Medulla oblongata (tissue), 1 donor: ENCODE measurements around the gene IFT25.
"Not testable (repeated sequence)": the region's sequence is repeated elsewhere in the genome, so short reads cannot be mapped to it uniquely, and the experiment has no call there.

Experiments used
- DNase-seq: peaks from one replicate; pipeline ENCODE4 v3.0.0-alpha.2; 2015; ENCODE audit errors: extremely low spot score

IFT25 gene

DNA sequence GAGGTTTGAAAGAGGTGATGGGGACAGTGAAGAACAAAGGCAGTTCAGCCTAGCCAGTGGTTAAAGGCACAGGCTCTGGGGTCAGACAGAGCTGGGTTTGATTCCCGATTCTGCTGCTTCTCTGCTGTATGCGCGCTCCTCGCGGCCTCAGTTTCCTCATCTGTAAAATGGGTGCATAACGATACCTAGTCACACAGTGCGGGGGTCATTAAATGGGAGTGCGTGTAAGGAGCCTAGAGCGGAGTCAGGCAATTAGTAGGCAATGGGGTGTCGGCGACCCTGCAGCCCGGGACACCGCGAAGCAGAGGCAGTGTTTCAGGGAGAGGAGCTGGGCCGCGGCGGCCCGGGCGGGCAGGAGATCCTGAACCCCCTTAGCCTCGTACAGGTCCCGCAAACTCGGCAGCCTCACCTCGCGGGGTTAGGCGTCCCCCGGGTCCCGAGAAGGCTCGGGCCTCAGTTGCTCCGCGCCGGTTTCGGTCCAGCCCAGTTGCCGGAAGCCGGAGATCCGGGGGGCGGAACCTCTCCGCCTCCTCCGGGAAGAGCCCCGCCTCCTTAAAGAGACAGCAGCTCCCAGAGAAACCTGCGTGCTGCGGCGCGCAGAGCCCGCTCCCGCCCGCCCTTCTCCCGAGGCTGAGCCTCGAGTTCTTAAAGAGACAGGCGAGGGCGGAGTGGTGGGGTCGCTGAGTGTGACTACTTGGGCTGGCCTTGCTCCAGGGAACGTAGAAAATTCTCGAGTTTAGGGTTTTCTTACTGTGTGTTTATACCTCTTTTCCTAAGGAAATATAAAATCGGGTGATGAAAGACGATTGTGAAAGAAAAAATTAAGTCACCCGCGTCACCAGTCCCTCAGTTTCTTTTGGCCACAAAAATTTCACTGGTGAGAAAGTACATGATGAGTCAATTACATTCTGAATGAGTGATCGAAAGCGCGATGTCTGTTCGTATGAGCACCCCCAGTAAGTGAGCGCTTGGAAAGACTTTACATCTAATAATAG, 55.9 kb downstream of the IFT25 start, which contains the start of gene YIPF1:
YIPF1 (minus strand) TSS at position 494 of the 995 bp plus-strand sequence. CDS start 860 bp downstream, outside the sequence.
- peak; percentile 96 for DNase-seq

DNA sequence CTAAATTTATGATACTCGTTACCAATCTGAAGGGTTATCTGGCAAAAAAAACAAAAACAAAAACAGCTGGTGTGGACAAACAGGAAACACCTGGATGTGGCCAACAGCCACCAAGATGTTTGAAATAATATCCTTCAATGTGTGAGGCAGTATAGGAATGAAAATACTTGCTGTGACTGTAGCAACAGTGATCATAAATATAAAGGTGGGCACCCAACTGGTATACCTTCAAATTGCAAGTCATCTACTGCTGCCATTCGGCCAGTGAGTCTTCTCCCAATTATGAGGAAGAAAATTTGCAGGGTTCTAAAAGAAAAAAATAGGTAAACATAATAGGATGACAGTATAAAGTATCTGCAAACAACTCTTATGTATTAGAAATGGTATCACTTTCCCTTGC, 56.8 kb downstream of the IFT25 start:
- DNase-seq = no peak

DNA sequence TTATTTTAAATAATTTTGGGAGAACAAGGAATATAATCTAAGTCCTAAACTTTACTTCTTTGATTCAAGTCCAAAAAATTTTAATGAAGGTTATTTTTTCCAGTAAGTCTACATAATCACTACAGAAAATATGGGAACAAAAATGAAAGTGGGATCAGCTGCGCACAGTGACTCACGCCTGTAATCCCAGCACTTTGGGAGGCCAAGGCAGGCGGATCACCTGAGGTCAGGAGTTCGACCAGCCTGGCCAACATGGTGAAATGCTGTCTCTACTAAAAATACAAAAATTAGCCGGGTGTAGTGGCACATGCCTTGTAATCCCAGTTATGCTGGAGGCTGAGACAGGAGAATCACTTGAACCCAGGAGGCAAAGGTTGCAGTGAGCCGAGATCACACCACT, 61.9 kb downstream of the IFT25 start:
- not testable (repeated sequence) for DNase-seq

DNA sequence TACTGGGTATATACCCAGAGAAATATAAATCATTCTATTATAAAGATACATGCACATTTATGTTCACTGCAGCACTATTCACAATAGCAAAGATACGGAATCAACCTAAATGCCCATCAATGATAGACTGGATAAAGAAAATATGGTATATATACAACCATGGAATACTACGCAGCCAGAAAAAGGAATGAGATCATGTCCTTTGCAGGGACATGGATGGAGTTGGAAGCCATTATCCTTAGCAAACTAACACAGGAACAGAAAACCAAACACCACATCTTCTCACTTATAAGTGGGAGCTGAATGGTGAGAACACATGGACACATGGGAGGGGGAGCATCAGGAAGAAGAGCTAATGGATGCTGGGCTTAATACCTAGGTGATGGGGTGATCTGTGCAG, 63.6 kb downstream of the IFT25 start:
- DNase-seq = not testable (repeated sequence)

DNA sequence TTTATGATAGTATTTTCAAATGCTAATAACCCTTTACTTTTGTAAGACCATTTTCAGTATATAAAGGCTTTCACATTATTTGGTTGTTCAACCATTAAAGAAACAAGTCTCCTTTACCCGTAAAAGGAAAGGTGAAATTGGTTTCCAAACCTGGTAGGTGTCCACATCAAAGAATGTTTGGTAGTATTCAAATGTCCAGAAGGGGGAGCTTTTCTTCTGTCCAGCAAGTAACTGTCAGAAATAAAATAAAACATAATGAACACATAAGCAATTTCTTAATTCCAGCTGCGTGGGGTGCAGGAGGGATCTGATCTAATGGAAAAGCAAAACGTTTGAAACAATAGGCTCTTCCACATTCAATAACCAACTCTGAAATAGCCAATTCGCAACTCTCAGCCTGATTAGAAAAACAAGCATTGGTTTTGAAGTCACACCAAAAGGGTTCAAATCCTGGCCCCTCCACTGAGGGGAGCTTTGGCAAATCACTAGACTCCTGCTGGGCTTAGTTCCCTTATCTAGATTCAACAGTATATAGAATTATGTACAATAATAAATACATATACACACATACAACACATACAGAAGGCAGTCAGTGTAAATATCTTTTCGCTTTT, 66.9 kb downstream of the IFT25 start:
- DNase-seq = peak; percentile 52

DNA sequence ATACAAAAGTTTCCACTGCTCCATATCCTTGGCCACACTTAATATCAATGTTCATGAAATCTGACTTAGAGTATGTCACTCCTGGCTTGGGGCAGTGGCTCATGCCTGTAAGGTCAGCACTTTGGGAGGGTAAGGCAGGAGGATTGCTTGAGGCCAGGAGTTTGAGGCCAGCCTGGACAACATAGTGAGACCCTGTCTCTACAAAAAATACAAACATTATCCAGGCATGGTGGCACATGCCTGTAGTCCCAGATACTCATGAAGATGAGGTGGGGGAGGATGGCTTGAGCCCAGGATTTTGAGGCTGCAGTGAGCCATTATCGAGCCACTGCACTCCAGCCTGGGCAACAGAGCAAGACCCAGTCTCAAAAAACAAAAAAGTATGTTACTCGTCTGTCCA, 70.3 kb downstream of the IFT25 start:
- DNase-seq = not testable (repeated sequence)

DNA sequence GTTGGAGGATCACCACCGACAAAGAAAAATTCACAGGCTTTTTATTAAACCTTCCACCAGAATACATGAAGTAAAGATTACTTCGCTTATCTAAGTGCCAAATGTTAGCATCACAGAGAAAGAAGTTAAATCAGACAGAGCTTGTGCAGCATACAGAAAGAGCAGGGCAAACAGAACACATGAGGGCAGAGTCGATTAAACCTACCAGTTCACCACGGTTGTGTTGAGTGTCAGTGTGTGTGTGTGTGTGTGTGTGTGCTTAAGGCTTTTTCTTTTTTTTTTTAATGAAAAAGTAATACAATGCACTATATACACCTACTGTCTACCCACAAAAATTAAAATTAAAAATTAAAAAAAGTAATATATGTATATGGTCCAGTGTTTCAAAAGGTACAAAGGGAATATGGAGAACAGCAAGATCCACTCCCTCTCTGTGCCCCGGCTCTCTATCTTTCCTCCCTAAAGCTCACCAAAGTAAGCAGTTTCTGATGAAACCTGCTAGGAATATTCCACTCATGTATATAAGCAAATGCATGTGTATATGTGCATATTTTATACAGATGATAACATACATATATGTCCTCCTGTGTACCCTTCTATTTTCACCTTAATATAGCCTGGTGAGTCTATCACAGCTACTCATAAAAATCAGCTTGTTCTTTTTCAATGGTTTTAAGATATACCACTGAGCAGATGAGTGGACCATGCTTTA, 73.6 kb downstream of the IFT25 start:
- DNase-seq = no peak
